Stimulated activated naive CD4-positive, alpha-beta T cell (primary cell): ENCODE measurements around the gene GTF2A1.
A peak's percentile ranks its signal among the peaks of the same experiment; 100 is the strongest.
"Not testable (repeated sequence)": the region's sequence is repeated elsewhere in the genome, so short reads cannot be mapped to it uniquely, and the experiment has no call there.

Source experiments
- DNase-seq, 6 experiments: peaks; one replicate each; lab custom pipeline; 2025; lab: John Stamatoyannopoulos, UW

Gene GTF2A1

GRCh38 chr14:81231540-81231939, 10.8 kb upstream of the GTF2A1 start:
- no peak for DNase-seq

- no peak for DNase-seq
These were observed 3.5 kb upstream of the GTF2A1 start for GRCh38 chr14:81224222-81224621.

- not testable (repeated sequence) for DNase-seq
These were observed 3.0 kb upstream of the GTF2A1 start for GRCh38 chr14:81223788-81224187.

GRCh38 chr14:81222691-81223090, 1.9 kb upstream of the GTF2A1 start:
- no peak for DNase-seq

- no peak for DNase-seq
These were observed 1.4 kb upstream of the GTF2A1 start for GRCh38 chr14:81222126-81222525.

GRCh38 chr14:81221579-81222102, 882 bp upstream of the GTF2A1 start:
- DNase-seq: peak in 1 of 6 experiments; percentile 33

GRCh38 chr14:81220580-81220829, 254 bp downstream of the GTF2A1 start:
- no peak for DNase-seq

GRCh38 chr14:81219759-81220579, 790 bp downstream of the GTF2A1 start:
- peak in 5 of 6 experiments; percentile 43 to 86 (median 52) for DNase-seq

GRCh38 chr14:81219210-81219758, 1.5 kb downstream of the GTF2A1 start:
- peak; percentile 85 to 91 (median 88) for DNase-seq

- peak in 2 of 6 experiments; percentile 7 to 30 for DNase-seq
These were observed 8.9 kb downstream of the GTF2A1 start for GRCh38 chr14:81211844-81212243.

- no peak for DNase-seq
These were observed 11.5 kb downstream of the GTF2A1 start for GRCh38 chr14:81209167-81209836.

- no peak for DNase-seq
These were observed 12.3 kb downstream of the GTF2A1 start for GRCh38 chr14:81208489-81208888.

- no peak for DNase-seq
These were observed 14.6 kb downstream of the GTF2A1 start for GRCh38 chr14:81206115-81206514.

- no peak for DNase-seq
These were observed 15.1 kb downstream of the GTF2A1 start for GRCh38 chr14:81205639-81206038.

- no peak for DNase-seq
These were observed 20.7 kb downstream of the GTF2A1 start for GRCh38 chr14:81200054-81200453.

GRCh38 chr14:81199084-81199483, 21.7 kb downstream of the GTF2A1 start:
- no peak for DNase-seq

- DNase-seq: no peak
These were observed 22.1 kb downstream of the GTF2A1 start for GRCh38 chr14:81198651-81199050.

- no peak for DNase-seq
These were observed 26.7 kb downstream of the GTF2A1 start for GRCh38 chr14:81193924-81194633.

GRCh38 chr14:81192594-81192993, 28.2 kb downstream of the GTF2A1 start:
- peak in 3 of 6 experiments; percentile 2 to 17 (median 6) for DNase-seq

- no peak for DNase-seq
These were observed 32.8 kb downstream of the GTF2A1 start for GRCh38 chr14:81187832-81188522.

- no peak for DNase-seq
These were observed 41.1 kb downstream of the GTF2A1 start for GRCh38 chr14:81179631-81180030.

GRCh38 chr14:81178063-81178462, 42.7 kb downstream of the GTF2A1 start:
- no peak for DNase-seq
